Lung microvascular endothelial cell (primary cell): ENCODE measurements around the gene ZDHHC17. TPM values are rescaled to one million over a fixed set of nuclear protein-coding genes. Genes with fewer than 3 reads are reported as not detected.

Experiments
- DNase-seq, 2 donors: peaks; one replicate each; pipeline versions ENCODE4 v3.0.0 to v3.0.0-alpha.2; 2010; ENCODE audit warnings: low read depth in 2 of 2
- total RNA-seq: library from RNA; depleted of rRNA; stranded (reverse); fragments of >200 nt; gene quantifications from 2 replicates; pipeline ENCODE4 v1.2.1, GENCODE V29; 2014

ZDHHC17 gene
- total RNA-seq, 1 donor from 2014 or later = 145 TPM

DNA sequence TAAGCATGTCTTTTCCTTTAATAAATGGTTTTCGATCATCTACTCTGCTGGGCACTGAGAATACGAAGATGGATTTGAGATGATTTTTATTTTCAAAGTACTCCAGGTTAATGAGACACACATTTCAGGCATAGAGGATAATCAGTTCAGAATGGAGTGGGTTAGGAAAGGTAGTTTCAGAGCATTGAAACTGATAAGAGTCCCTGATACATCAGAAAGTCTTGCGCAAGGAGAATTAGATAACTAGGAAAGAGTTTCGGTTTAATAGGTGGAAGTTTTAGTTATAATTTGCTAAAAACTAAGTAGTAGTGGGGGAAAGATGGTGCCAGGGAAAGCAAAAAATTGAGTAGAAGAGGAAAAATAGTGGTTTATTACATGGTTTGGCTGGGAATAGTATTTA lies 50.1 kb downstream of the ZDHHC17 start:
- no peak for DNase-seq

DNA sequence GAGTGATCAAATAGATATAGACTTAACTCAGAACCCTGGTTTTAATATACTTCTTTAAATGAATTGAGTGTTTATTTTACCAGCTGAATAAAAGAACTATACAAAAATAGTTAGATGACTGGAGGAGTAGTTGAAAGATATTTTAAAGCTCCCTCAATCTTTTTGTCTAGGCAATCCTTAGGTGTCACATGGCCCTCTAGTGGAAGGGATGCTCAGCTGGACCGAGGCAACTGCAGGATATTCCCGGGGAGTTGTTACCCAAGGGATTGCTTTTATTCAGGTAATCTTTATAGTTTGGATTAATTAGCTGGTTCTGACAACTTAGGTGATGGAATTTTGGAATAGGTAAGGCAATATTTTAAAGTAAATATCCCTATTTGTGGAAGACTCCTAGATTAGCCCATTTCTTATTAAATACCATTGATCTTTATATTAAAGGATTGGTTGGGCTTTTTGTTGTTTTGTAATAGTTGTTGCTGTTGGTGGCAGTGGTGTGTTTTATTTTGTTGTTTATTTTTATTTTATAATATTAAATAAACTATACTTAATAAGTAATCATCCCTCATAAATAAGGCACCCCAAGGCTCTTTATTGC lies 57.1 kb downstream of the ZDHHC17 start:
- DNase-seq = peak; percentile 36 to 55

DNA sequence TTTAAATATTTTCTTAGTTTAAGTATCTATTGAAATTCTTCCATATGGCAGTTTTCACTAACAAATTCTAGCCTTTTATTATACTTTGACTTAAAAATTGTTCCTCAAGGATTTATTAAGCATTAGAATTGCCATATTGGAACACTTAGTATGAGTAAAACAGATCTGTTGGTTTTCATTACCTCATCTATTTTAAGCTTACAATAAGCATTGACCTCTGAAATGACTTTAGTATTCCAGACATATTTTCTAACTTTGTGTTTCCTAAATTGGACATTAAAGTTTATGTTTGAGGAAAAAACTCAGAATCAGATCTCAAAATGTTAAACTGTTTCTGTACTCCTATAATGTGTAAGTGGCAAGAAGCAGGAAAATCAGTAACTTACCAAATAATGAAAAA lies 66.5 kb downstream of the ZDHHC17 start:
- no peak for DNase-seq

DNA sequence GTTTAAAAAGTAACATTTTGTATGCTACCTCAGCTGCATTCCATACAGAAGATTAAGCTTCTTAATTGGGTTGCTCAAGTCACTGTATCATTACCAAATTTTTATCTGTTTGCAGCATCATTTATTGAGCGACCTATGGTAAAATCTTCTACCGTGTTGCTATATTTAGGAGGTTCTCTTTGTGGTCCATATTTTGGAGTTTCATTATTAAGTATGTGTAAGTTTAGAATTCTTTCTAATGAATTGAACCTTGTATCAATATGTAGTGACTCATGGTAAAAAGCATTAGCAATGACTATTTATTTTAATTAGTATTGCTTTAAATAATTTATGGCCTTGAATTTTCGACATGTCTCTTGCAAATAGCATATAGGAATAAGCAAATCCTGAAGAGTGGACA lies 72.7 kb downstream of the ZDHHC17 start:
- DNase-seq = no peak

DNA sequence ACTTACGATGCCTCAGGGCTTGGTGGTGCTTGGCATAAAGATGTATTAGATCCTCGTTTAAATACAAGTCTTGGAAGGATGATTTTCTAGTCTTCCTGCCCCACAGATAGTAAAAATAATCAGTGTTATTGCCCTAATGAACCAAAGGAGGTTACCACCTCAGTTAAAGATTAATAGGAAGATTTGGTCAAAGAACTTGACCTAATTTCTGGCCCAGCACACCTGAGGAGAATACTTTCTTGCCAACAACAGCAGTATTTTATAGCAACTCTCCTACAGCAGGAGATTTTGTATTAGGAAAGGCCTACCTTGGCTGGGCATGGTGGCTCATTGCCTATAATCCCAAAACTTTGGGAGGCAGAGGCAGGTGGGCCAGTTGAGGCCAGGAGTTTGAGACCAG lies 83.3 kb downstream of the ZDHHC17 start:
- DNase-seq = no peak

DNA sequence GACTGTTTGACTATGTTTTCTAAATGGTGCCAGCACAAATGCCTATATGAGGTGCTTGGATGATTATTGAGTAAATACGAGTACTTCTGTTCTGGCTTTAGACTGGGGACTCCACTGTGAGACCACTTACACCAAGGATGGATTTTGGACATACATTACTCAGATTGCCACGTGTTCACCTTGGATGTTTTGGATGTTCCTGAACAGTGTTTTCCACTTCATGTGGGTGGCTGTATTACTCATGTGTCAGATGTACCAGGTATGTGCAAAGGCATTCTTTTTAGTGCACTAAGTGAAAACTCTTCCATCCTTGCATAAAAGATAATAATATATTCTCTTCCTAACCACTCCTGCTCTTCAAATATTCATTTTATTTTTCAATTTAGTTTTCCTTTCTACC lies 84.2 kb downstream of the ZDHHC17 start:
- no peak for DNase-seq

DNA sequence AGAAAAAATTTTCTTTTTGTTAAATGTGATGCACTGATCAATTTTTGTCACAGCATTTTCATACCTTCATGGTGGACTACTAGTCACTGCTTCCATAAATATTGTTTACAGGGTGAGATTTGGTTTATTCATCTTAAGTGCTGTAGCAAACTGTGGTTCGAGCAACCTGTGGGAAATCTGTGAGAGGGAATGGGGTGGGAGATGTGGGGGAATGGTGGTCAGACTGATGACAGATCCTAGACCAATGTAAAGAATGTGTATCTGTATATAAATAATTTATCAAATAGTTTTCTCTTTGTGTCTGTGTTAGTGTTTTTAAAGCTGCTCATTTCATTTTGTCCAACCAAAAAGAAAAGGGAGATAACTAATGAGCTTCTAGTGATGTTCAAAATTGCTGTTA lies 88.2 kb downstream of the ZDHHC17 start:
- no peak for DNase-seq

DNA sequence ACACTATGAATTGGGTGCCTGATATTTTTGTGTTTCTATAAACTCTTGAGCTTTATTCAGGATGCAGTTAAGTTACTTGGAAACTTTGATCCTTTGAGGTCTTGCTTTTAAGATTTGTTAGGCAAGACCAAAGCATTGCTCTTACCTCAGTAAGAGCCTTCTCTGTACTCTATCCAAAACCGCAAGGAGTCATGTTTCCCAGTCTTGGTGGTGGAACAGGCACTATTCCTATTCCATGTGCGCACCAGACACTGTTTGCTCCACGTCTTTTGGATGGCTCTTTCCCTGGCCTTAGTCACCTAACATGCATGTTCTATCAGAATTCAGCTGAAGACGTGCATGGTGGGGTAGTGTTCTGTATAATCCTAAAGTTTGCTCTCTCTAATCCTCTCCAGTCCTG lies 91.4 kb downstream of the ZDHHC17 start:
- DNase-seq = no peak

DNA sequence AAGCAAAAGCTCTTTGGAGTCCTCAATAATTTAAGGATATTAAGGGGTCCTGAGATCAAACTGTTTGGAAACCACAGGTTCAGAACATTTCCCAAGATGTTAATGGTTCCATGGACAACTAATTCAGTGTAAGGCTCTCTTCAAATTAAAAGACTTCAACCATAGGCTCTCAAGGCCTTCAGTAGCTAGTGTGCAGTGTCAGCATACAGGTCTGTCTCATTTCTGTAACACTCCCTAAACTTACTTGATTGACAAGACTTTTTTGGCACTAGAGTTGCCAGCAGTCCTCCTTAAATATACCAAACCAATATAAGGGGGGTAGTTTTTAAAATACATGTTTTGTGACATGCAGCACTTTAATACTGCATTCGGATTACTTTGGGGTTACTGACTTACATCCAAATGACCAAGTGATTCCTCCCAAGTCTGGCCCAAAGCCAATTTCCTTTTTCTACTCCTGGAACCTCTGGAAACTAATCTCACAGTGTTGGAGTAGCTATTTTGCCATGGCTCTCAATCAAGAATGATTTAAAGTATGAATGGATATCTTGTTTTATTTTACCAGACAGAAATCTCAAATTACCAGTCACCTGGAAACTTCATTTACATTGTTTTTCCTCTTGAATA lies 92.2 kb downstream of the ZDHHC17 start:
- no peak for DNase-seq

DNA sequence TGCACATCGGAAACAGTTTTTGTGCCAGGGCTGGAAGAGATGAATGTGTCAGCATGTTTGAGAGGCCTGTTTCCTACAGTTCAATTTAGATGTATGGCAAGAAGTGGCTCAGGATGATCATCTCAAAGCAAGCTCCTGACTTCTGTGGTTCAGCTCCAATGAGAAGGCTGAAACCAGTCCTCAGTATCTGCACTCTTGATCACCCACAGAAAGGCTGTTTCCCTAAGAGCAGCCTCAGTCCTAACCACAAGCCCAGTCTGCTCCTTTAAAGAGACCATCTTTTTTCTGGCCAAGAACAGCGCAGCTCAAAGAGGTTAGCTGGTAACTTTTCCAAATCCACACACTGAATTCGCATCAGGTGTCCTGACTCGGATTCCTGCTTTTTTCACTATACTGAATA lies 95.7 kb downstream of the ZDHHC17 start:
- peak in 1 of 2 donors; percentile 8 for DNase-seq

DNA sequence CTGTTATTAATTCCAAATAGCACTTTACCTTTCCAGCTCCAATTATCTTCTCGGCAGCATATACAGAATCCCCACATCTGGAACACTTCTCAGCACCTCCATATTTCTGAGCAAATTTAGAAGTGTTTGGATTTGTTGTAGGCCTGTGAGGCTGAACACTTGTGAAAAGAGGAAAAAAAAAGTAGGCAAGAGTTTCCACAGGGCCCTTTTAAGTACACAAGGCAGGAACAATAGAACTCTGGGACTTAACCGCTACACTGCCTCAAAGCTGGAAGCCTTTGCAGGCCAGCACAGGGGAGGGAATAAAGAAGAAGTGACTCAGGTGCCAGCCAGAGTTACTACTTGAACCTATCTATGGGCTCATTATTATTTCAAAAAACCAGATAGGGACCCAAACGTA lies 96.3 kb downstream of the ZDHHC17 start:
- no peak for DNase-seq

DNA sequence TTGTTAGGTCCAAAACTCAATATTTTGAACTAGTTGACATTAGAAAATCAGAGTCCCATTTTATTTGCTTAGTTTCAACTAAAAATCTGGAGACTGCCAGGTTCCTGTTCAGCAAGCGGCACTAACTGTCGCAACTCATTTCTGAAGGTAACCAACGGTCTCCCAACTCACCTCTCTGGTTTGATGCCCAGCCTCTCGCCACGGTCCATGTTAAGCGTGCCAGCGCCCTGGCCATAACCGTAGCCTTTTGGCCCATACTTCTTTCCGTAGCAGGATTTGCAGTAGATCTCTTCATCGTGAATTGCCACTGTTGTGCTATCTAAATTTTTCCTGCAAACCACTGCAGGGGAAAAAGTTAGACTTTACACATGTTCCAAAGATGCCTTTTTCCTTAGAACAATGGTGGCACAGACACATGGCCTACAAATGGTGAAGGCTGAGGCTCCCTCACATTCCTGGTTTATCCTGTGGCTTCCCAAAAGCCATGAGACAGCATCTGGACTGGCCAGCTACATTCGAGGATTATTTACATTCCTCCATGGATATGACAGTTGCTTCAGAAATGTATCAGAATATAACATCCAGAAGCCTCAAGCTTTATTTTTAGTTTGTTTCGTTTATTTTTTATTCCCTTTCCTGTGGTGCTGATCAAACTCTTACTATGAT lies 99.2 kb downstream of the ZDHHC17 start:
- DNase-seq = no peak

DNA sequence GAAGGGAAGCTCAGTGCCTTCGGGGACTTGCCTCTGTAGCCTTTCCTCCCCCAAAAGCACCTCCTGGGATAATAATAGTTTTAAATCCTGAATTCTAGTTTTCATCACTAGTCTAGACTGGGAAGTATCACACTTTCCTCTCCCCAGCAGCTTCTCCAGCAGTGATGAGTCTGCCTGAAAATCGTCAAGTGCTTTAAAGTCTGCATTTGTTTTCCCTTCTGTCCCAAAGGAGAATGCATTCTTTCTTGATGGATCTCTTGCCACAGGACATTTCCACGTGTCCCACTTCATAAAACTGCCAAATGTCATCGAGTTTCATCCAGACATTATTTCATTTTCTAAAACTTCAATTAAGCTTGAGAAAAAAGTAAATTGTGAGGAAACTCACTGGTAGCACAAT lies 99.9 kb downstream of the ZDHHC17 start:
- no peak for DNase-seq

DNA sequence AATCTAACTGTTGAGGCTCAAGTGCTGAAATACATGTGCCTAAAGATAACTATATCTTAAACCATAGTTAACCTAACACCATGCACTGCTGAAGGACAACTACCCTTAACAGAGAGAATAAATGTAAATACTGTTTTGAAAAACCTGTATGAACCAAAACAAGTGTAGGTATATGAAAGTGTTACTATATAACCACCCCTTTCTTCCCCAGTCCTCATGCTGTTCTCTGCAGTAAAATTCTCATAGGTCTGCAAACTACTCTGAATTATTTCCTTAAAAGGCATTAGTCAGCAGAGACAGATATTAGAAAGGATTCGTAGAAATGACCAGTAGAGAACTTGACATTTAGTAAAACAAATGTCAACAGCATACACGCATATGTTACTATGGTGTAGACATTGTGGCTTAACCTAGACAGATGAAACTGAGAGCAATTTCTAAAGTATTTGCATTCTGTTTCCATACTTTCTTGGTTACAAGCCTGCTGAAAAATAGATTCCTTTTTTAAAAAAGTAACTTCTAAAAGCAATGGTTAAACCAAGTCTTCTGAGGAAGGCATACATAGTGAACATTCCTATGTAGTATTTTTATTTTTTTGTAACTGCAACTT lies 101.0 kb downstream of the ZDHHC17 start:
- DNase-seq = no peak

DNA sequence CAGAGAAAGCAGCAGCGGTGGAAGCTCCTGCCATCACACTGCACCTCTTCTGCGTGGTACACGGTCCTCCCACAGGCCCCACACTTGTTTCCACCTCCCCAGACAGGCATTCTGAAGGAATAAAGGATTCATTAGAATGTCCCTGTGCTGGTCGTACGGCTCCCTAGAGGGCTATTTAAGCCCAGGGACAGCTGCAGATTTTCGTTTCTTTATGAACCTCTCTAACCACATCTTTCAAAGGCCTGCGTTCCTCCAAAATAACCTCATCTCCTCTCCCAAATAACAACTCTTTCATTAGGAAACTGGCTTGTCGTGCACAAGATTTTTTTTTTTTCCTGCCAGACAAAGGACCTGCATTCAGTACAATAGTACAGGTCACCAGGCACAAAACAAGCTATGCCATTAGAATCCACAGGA lies 102.2 kb downstream of the ZDHHC17 start:
- DNase-seq = no peak

DNA sequence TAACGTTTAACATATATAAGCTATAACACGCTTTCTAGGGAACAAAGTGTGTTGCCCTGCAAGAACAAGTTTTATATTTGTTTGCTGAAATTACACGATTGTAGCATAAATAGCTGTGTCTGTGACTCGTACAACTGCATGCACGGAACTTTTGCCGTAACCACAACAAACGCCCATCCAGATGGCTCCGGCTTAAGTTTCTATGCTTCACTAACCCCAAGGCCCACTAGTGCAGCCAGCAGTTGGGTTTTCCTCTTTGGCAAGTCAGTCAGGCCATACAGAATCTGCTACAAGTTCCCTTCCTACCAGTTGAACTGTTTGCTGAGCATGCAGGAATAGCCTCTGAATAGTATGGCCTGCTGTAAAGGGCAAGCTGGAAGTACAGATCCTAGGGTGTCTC lies 102.8 kb downstream of the ZDHHC17 start:
- no peak for DNase-seq

DNA sequence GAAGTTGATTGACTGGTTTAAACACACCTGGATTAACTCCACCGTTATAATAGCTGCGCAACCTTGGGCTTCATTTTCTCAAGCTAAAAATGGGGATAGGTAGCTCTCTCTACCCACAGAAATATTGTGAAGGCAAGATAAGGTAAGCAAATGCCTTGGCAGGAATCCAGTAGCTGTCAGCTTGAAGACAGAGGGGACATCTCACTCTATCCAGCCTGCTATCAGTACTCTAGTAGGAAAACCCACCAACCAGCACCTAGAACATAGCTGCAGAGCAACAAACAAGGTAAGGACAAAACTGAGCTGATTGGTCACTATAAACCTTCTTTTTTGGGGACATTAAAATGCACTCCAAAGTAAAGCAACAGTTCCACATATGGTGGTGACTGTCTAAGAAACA lies 107.2 kb downstream of the ZDHHC17 start:
- DNase-seq = no peak

DNA sequence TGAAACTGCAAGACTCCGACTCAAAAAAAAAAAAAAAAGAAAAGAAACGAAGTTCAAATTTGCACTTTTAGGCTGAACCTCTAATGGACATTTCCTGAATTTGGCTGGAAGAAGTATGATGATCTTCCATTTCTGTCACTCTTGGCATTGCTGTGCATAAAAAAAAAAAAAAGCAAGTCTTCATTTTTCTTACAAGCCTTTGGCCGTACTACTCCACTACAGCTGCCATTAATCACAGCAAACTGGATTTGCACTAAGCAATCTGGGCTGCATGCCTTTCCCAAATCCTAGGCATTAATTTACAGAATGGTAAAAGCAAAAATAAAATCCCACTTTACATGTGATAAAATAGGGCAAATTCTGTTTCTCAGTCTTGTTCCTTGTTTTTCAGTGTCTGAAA lies 107.8 kb downstream of the ZDHHC17 start:
- DNase-seq = no peak

DNA sequence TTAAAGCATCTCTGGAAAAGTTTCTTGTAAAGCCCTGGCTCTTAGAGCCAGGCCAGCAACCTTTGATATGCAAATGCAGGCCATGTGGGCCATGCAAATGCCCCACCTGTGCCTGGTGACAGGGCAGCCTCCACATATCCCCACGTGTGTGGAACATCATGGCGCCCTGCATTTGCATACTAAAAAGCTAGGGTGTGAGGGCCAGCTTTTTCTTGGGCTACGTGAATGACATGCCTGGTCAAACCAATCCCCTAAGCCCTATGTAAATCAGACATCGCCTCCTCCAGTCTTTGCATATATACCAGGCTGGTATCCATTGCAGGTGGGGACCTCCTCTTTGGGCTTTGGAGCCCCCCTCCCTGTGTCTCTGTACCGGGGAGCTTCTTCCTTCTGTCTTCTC lies 108.5 kb downstream of the ZDHHC17 start:
- DNase-seq = no peak

DNA sequence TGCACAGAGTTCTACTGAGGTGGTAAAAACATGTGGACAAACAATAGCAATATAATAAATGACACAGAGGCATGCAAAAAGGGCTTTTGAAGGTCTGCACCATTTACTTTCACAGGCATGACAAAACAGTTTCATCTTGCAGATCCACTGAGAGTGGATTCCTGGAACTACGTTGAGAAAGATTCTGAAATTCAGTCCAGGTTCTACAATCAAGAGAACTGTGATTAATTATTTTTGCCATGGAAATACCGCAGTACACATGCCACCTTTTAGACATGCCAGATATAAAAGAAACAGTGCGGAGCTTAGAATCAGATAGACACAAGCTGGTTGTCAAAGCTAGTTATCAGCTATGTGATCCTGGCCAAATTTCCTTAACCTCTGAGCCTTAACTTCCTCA lies 110.1 kb downstream of the ZDHHC17 start:
- no peak for DNase-seq

DNA sequence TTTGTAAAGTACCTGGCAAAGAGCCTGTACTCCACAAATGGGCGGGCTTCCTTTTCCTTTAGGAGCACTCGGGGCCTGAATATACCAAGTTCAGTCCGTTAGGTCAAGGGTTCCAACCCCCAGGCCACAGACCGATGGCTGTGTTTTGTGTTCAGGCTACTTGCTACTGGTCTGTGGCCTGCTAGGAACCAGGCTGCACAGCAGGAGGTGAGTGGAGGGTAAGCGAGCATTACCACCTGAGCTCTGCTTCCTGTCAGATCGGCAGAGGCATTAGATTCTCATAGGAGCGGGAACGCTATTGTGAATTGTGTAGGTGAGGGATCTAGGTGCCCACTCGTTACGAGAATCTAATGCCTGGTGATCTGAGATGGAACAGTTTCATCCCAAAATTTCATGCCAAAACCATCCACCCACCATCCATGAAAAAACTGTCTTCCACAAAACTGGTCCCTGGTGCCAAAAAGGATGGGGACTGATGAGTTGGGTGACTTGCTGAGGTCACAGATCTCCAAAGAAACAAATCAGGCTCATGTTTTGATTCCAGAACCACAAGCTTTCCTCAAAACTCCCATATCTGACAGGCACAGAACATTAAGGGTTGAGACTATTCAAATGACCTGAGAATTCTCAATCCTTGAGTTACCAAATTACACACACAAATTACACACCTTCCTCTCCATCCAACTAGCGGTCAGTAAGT lies 110.7 kb downstream of the ZDHHC17 start:
- no peak for DNase-seq

DNA sequence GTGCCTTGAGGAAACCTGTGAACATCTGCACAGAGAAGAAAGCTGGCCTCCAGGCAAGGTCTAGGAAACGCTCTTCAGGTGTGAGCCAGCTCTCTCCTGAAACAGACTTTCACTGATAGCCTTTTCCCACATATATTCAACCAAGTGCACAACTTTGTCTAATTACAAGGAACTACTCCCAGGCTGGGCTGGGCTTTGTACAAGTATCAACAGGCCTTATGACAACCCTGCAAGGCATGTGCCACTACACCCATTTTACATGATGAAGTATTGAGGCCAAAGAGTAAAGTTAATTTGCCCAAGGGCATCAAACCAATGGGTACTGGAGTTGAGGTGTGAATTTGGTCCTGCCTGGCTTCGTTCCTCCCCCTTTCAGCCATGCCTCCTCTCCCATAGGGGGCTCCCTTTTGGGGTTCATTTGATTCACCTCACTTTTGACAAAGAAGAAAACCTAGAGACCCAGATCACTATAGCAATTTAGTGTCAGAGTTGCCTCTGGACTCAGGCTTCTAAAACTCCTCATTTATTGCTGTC lies 112.8 kb downstream of the ZDHHC17 start:
- no peak for DNase-seq
